NT2/D1 (cell line): Measurements from ENCODE around the gene DOCK8.

Source experiments
- YY1 ChIP-seq: IDR thresholded peaks from 2 replicates; pipeline ENCODE4 v1.6.1; 2011; ENCODE audit not compliant: insufficient read length, insufficient read depth
- ZNF274 ChIP-seq: IDR thresholded peaks from 2 replicates; pipeline ENCODE4 v1.6.1; 2011; ENCODE audit warnings: mild to moderate bottlenecking, low read depth, low read length

DNA sequence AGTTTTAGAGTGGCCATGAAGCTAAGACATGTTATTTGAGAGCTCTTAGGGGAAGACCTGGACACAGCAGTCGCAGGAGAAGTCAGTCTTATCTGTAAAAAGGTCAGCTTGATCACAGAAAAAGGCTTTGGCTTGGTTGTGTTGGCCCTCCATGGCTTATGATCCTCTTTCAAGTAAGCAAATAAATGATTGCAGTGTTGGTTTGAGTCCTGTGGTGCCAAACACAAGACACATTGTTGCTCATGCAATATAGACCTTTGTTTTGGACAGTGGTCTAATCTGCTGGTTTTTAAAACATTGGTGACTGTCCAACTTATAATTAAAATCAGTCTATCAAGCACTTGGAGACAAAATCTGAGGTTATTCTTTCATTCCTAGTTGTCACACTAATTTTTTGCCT is 54.0 kb downstream of the DOCK8 start:
- TF ChIP-seq YY1, result no peak
- TF ChIP-seq ZNF274, result no peak
